GM21786 (cell line): ENCODE measurements around the gene NRG3.

Source experiments
- ATAC-seq: cut with Tn5 transposase; IDR thresholded peaks from one replicate; pipeline ENCODE4 v1.9.1; 2021; ENCODE audit not compliant: unreplicated experiment

NRG3 gene

GRCh38 chr10:82551506-82551905 is 676.5 kb downstream of the NRG3 start:
- no peak for ATAC-seq

- no peak for ATAC-seq
Measured at GRCh38 chr10:82552267-82552666, 677.3 kb downstream of the NRG3 start.

DNA sequence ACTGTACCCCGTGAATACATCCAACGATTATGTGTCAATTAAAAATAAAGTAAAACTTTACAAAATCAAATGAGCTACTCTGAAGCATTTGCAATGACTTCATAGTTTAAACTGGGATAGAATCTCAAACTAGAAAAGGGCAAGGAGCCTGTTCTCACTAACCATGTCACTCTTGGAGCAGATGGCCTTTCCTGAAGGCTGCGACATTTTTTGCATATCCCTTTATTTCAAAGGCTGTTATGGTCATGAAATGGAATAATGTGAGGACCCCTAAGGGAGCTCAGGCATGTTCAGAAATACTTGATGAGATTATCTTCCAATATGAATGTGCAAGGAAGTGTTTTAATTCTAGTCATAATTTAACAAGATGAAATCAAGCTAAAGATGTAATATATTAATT is 679.4 kb downstream of the NRG3 start:
- no peak for ATAC-seq

- no peak for ATAC-seq
Measured at GRCh38 chr10:82558014-82558607, 683.1 kb downstream of the NRG3 start.

DNA sequence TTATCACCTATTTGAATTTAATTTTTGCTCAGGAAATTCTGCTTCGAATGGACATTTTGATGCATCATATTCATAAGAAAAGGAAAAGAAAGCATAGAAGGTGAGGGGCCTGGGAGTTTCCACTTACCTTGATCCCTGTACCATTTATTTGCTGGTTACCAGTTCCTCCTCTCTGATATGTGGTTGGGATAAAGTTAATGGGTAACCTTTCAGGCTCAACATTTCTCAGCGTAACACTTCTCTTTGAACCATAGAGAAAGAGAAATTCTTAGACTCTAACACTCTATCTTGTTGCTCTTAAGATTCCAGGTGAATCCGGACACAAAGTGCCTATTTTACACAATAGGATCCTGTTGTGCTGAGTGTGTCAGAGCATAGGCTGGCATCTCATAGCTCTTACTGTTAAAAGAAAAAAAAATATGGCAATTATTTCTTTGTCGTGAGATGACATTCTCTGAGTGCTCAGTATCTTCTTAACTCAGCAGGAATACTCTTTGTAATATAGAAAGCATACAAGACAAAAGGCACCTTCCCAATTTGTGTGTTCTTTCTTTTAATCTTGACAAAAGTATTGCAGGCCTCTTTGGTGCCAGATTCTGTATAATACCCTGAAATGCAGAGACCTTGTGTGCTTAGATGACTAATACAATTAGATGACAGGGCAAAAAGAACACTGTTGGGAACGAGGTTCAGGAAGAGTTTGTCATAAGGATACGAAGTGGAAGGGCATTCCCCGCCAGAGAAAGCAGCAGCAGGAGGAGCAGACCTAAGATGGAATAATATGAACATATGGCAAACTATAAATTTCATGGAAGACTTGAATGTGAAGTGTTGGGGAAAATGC is 689.6 kb downstream of the NRG3 start:
- ATAC-seq = no peak

GRCh38 chr10:82565197-82565575 is 690.2 kb downstream of the NRG3 start:
- ATAC-seq = no peak

- ATAC-seq = no peak
Measured at GRCh38 chr10:82572744-82573143, 697.8 kb downstream of the NRG3 start.

DNA sequence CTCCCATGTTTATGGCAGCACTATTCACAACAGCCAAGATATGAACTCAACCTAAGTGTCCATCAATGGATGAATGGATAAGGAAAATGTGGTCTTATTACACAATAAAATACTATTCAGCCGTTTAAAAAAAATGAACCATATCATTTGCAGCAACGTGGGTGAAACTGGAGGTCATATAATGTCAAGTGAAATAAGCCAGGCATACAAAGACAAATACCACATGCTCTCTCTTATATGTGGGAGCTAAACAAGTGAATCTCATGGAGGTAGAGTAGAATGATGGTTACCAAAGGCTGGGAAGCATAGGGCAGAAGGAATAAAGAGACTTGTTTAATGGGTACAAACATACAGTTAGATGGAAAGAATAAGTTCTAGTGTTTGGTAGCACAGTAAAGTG is 699.1 kb downstream of the NRG3 start:
- ATAC-seq = no peak

GRCh38 chr10:82575318-82575717 is 700.3 kb downstream of the NRG3 start:
- ATAC-seq = no peak

- no peak for ATAC-seq
Measured at GRCh38 chr10:82576093-82576492, 701.1 kb downstream of the NRG3 start.

- no peak for ATAC-seq
Measured at GRCh38 chr10:82581940-82582339, 706.9 kb downstream of the NRG3 start.

DNA sequence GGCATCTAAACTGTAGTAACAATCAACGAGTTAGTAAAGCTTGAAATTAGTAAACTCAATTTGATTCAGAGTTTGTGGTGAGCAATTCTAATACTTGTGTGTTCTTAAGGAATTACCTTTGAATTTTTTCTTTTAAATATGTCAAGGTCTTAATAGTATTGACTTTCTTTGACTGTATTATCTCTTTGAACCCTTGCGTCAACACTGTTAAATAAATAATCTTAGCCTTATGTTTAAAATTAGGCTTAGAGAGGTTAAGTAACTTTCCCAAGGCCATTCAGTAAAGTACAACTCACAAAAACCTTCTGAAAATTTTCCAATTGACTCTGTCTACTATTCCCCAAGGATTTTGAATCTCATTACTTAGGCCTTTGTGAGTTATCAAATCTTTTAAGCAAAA is 716.4 kb downstream of the NRG3 start:
- no peak for ATAC-seq

DNA sequence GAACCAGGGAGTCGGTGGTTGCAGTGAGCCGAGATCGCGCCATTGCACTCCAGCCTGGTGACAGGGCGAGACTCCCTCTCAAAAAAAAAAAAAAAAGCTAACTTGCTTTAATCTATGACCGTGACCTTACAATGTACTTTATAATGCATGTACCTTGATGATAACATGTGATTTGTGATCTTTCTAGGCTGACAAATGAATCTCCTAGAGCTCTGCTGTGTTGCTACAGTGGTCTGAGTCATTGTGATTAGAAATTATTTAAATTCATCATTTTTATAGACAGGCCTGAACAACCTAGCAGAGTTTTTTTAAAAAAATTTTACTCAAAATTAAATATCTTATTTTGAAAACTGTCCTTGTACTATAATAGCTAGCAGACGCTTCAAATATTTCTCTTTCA is 722.8 kb downstream of the NRG3 start:
- no peak for ATAC-seq

GRCh38 chr10:82609845-82610244 is 734.9 kb downstream of the NRG3 start:
- ATAC-seq = no peak

DNA sequence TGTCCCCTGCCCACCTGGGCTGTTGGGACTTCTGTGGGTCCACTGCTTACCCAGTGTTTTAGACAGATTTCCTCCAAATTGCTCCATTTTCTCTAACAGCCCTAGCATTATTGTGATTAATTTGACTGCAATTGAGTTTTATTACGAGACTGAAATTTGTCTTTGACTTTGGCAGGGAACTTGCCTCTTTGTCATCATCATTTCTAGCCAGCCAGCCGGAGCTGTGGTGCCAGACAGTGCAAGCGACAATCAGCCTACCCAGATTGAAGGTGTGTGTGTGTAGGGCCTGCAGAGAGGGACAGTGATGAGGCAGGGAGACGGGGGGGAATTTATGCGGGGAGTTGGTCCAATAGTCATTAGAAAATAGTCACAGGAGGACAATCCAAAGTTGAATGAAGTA is 743.0 kb downstream of the NRG3 start:
- no peak for ATAC-seq

- ATAC-seq = no peak
Measured at GRCh38 chr10:82621680-82622079, 746.7 kb downstream of the NRG3 start.

- no peak for ATAC-seq
Measured at GRCh38 chr10:82622479-82622878, 747.5 kb downstream of the NRG3 start.

DNA sequence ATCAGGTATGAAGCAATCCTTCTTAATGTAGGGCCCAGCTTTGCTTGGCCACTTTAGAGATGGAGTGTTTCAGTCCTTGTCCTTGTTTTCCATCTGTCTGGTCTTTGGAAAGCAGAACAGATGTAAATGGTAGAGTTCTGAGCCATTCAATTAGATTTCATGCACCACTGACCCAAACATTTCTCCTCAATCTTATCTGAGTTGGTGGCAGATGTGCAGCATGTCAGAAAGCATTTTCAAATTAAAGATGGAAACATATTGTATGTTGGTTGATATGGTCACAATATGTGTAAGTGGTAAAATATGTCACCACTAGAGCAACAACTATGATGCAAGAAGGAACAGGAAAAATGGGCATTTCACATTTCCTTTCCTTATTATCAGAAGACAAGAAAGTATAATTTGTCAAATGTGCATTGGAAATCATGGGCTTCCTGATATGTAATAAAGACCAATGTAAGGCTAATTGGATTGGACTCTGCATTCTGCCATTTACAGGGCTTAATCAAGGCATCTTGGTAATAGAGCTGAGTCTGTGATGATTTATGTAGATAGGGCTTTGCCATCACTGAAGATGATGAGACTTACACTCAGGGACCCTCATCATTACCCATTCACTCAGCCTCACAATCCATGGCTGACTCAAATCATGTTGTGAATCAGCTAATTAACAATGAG is 750.7 kb downstream of the NRG3 start:
- no peak for ATAC-seq

DNA sequence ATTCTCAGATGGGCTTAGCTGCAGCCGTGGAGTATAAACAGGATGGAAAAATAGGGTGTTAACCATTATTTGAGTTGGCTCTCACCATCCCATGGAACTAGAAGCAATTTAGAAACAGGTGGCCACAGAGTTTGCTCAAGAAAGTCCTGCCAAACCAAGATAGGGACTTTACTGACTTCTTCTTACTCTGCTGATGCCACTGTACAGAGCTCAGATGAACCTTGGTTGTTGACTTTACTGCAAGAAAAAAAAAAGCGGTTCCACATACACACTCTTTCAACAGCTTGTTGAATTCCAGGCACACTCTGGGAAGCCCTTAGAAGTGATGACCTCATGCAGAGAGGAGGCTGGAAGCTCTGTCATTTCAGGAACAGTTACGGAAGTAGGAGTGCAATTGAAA is 753.4 kb downstream of the NRG3 start:
- ATAC-seq = no peak

DNA sequence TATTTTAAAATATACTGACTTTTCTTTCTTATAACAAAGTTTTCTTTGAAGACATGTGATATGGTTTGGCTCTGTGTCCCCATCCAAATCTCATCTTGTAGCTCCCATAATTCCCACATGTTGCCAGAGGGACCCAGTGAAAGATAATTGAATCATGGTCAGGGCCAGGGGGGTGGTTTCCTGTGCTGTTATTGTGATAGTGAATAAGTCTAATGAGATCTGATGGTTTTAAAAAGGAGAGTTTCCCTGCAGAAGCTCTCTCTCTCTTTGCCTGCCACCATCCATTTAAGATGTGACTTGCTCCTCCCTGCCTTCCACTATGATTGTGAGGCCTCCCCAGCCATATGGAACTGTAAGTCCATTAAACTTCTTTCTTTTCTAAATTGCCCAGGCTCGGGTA is 768.1 kb downstream of the NRG3 start:
- ATAC-seq = no peak

GRCh38 chr10:82643601-82644000 is 768.6 kb downstream of the NRG3 start:
- ATAC-seq = no peak

DNA sequence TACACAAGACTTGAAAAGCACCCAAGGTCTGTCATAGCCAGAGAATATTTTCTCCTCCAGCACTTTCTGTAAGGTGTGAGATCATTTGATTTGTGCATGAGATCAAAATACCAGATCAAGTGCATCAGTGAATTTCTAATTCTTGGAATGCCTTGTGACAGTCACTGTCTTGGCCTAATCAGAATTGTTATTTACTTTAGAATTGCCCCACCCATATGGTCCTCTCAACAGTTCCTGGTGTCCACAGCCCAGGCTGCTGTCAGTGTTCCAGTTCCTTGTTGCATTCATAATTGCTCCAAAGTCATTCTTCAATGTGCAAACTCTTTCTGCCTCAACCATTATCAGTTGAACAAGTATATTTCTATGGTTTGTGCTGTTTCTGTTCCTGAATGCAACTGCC is 770.2 kb downstream of the NRG3 start:
- ATAC-seq = no peak
